NK-92 (cell line): ENCODE data around the gene G6PC2.
"Not testable (repeated sequence)": the region's sequence is repeated elsewhere in the genome, so short reads cannot be mapped to it uniquely, and the experiment has no call there.

Experiments
- DNase-seq: peaks from one replicate; lab custom pipeline; 2025; ENCODE audit not compliant: unreplicated experiment; lab: John Stamatoyannopoulos, UW

The G6PC2 gene

DNA sequence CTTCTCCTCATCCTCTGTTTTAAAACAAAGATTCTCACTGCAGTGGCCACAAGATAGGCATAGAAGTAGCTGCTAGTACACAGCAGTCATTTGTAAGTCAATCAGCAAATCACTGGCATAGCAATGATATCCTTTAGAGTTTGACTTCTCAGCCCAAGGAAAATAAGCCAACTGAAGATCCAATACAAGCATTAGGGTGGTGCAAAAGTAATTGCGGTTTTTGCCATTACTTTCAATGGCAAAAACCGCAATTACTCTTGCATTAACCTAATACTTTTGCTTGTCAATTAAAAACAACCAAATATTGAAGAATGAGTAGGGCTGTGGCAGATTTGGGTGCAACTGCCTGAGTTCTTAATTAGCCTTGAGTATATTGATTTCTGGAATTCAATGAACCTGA is 2.8 kb downstream of the G6PC2 start:
- no peak for DNase-seq

GRCh38 chr2:168904358-168904757 is 3.3 kb downstream of the G6PC2 start:
- DNase-seq = no peak

- DNase-seq = no peak
Measured at GRCh38 chr2:168907940-168908662, 7.0 kb downstream of the G6PC2 start.

- no peak for DNase-seq
Measured at GRCh38 chr2:168910330-168910729, 9.2 kb downstream of the G6PC2 start.

DNA sequence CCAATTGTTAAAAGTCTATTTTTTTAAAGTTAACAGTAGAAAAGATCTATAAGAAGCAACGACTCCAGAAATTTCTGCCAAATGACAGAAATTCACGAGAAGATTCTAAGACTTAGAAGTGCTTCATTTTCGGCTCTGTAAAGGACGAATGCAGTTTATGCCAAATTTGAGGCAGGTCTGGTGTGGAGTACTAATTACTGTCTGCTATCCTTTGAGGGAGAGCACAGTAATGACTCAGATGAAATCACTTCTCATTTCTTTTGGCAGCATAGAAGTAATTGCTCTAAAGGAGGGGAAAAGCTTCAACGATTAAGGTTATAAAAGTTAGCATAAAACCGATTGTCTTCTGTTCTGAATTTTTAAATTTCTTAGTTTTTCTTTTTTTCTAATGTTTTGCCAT is 11.4 kb downstream of the G6PC2 start:
- DNase-seq = no peak

GRCh38 chr2:168912901-168913369 is 11.8 kb downstream of the G6PC2 start:
- DNase-seq = no peak

DNA sequence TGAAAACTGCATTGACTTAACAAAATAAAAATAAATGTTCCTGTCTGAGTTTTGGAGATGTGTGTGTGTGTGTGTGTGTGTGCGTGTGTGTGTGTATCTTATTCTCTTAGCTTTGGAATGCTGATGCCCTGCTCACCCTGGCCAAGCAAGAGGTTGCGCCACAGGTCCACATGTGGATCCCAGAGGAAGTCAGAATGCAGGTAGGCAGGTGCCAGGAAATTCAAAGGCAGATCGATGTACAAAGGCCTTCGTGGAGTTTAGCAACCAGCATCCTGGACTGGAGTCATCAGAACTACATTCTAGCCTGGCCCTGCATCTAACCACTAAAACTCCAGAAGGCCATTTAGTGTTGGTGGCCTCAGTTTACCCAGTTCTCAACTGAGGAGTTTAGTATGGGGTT is 12.4 kb downstream of the G6PC2 start:
- no peak for DNase-seq

GRCh38 chr2:168915441-168916330 is 14.6 kb downstream of the G6PC2 start:
- no peak for DNase-seq

- no peak for DNase-seq
Measured at GRCh38 chr2:168916331-168916675, 15.2 kb downstream of the G6PC2 start.

- DNase-seq = no peak
Measured at GRCh38 chr2:168920504-168921157, 19.5 kb downstream of the G6PC2 start.

DNA sequence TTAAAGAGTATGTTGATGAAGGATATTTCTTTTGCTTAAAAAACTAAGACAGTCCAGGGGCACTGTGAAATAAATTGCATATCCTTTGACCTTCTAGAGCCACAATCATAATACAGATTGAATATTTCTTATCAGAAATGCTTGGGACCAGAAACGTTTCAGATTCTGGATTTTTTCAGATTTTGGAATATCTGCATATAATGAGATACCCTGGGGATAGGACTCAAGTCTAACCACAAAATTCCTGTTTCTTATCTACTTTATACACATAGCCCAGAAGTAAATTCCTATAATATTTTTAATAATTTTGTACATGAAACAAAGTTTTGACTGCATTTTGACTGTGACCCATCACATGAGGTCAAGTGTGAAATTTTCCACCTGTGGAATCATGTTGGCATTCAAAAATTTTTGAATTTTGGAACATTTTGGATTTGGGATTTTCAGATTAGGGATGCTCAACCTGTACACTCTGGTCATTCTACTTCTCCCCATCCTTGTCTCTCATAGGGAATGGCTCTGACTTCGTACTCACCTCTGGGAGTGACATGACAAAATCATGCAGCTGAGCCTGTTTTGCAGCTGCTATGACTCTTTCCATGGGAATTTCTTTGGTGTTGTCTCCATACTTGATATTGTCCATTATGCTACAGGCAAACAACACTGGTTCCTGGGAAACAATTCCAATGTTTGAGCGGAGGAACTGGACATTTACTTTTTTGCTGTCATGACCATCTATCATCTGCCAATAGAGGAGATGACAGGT is 25.7 kb downstream of the G6PC2 start:
- no peak for DNase-seq

- no peak for DNase-seq
Measured at GRCh38 chr2:168928113-168928831, 27.2 kb downstream of the G6PC2 start.

- DNase-seq = no peak
Measured at GRCh38 chr2:168929031-168929430, 27.9 kb downstream of the G6PC2 start.

GRCh38 chr2:168930242-168930641 is 29.2 kb downstream of the G6PC2 start:
- no peak for DNase-seq

GRCh38 chr2:168932174-168932573 is 31.1 kb downstream of the G6PC2 start:
- not testable (repeated sequence) for DNase-seq

DNA sequence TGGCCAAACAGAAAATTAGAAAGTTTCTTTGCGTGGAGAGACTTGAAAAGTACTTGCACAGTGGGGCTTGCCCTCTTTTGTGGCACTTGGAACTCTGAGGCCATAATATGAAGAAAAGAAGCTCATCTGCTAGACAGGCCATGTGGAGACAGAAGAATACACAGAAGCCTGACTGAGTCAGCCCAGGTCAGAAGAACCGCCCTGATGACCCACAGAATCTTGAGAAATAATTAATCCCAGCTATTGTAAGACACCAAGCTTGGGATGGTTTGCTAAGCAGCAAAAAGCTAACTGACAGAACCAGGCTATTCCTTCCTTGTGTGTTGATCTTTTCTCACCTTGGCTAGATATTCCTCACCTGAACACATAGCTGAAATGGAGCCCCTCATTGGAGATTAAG is 33.7 kb downstream of the G6PC2 start:
- DNase-seq = no peak

GRCh38 chr2:168935810-168936581 is 34.9 kb downstream of the G6PC2 start:
- no peak for DNase-seq

DNA sequence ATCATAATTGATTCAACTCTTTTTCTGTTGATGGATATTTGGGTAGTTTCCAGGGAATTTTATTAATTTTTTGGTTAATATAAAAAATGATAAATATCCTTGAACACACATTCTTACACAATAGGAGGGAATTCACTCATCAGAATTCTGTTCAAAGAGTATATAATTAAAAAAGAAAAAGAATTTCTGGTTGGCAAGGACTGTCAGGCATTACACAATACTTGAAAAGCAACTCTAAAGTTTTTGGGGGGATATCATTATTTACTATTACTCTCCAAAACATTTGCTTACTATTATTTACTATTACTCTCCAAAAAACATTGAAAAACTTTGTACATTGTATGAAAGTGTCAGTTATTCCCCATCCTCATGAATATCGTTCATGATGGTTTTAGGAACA is 38.0 kb downstream of the G6PC2 start:
- DNase-seq = no peak

DNA sequence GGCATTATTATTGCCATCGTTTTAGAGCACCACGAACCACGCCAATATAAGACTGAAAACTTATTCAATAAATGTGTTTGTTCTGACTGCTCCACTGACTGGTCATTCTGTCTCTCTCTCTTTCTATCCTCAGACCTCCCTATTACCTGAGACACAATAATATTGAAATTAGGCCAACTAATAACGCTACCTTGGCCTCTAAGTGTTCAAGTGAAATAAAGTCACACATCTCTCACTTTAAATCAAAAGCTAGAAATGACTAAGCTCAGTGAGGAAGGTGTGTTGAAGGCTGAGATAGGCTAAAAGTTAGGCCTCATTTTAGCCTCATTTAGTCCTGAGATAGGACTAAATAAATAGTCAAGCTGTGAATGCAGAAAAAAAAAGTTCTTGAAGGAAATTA is 38.8 kb downstream of the G6PC2 start:
- no peak for DNase-seq

GRCh38 chr2:168941297-168941696 is 40.2 kb downstream of the G6PC2 start:
- DNase-seq = no peak
